Body of pancreas (tissue), 4 donors: ENCODE results near the gene ENPP1. TPM values are rescaled to one million over a fixed set of nuclear protein-coding genes. Genes with fewer than 3 reads are reported as not detected.

Source experiments
- ATAC-seq: fragments of 150-250 bp; one replicate; pipeline ENCODE4 v1.9.1; 2016
- DNase-seq, 4 donors: peaks; one replicate each; pipeline ENCODE4 v3.0.0-alpha.2; 2019
- H3K27ac ChIP-seq, 4 donors: fragments of 200-600 bp; sonication (generic); 1 replicate in 3 of 4; 2 replicates in 1 of 4; pipeline versions ENCODE4 v1.5.1 to v1.6.1; 2016 to 2019; ENCODE audit warnings: mild to moderate bottlenecking in 1 of 4, mixed read lengths in 1 of 4, moderate library complexity in 1 of 4
- H3K27me3 ChIP-seq, 2 donors: fragments of 200-600 bp; sonication (generic); one replicate each; pipeline ENCODE4 v1.6.0; 2016; ENCODE audit warnings: mild to moderate bottlenecking in 1 of 2
- H3K36me3 ChIP-seq, 2 donors: fragments of 200-600 bp; sonication (generic); replicated peaks in 1 of 2; 2 replicates each; pipeline ENCODE4 v1.5.1; 2016; ENCODE audit warnings: low read depth in 2 of 2; ENCODE audit not compliant: insufficient read depth in 1 of 2
- H3K4me1 ChIP-seq: fragments of 200-600 bp; sonication (generic); one replicate; pipeline ENCODE4 v1.6.0; 2016
- H3K4me3 ChIP-seq, 2 donors: fragments of 200-600 bp; sonication (generic); 1 replicate in 1 of 2; 2 replicates in 1 of 2; pipeline ENCODE4 v1.5.1; 2016 to 2019
- H3K9me3 ChIP-seq, 3 donors: fragments of 200-600 bp; sonication (generic); 1 replicate in 2 of 3; 2 replicates in 1 of 3; pipeline ENCODE4 v1.5.1; 2016
- POLR2A ChIP-seq, 3 donors: fragments of 450-650 bp; IDR thresholded peaks; one replicate each; pipeline ENCODE4 v1.6.1; 2016; ENCODE audit warnings: antibody characterized with exemption in 3 of 3, mild to moderate bottlenecking in 2 of 3
- WGBS, 2 donors: methylation state at CpG; one replicate each; pipeline ENCODE4 v1.1.5; 2017; 5-methylcytosine and 5-hydroxymethylcytosine counted together
- intact Hi-C: fragments of 100-400 bp; cut with DNase I; formaldehyde crosslinking; loops from one replicate; pipeline ENCODE4 v1.15.1; 2023
- total RNA-seq, 2 donors: library from RNA; depleted of rRNA; stranded (reverse); fragments of >200 nt; gene quantifications; one replicate each; pipeline ENCODE4 v1.1.0, GENCODE V29; 2016
- TF ChIP-seq, protein P1 (sequence below), 7 experiments: fragments of 450-650 bp in 4 of 7; fragments of 200-600 bp in 3 of 7; sonication (generic) in 3 of 7; IDR thresholded peaks; one replicate each; pipeline ENCODE4 v1.5.1; 2016 to 2019; ENCODE audit warnings: antibody characterized with exemption in 7 of 7

The ENPP1 gene
- total RNA-seq, 2 donors from 2014 or later: 16.2 to 19.2 TPM

DNA sequence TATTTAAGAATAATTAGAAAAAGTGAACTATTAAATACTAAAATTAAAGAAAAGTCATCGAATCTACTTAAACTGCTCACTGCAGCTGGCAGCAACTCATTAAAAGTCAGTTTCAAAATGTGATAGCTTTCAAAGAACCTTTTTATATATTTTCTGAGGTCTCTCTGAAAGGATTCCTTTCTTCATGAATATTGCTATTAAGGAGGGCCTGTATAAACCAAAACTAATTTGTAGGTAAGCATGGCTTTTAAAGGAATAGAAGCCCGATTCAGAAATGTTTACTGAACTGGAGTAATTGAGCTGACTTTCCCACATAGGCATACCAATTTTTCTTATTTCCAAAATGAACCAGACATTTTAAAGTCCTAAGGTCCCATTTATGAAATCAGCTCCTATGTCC, 41.2 kb upstream of the ENPP1 start:
- WGBS, 2 donors: 71 to 73% methylated on average over 2 of the region's 2 CpGs
- Histone ChIP-seq H3K36me3 (no peaks in the 10 kb centered on the region), H3K4me3 (no peak overlapping the region), H3K27me3 (no peaks in the 10 kb centered on the region), H3K9me3 (no peaks in the 10 kb centered on the region), H3K4me1 (no peaks in the 10 kb centered on the region), H3K27ac (no peak overlapping the region)
- ATAC-seq (no peak), DNase-seq (no peak)
- intact Hi-C loops: no loop called here
- no peak for TF ChIP-seq POLR2A (IDR thresholded peaks at IDR 0.05)
- TF ChIP-seq, protein P1, sequence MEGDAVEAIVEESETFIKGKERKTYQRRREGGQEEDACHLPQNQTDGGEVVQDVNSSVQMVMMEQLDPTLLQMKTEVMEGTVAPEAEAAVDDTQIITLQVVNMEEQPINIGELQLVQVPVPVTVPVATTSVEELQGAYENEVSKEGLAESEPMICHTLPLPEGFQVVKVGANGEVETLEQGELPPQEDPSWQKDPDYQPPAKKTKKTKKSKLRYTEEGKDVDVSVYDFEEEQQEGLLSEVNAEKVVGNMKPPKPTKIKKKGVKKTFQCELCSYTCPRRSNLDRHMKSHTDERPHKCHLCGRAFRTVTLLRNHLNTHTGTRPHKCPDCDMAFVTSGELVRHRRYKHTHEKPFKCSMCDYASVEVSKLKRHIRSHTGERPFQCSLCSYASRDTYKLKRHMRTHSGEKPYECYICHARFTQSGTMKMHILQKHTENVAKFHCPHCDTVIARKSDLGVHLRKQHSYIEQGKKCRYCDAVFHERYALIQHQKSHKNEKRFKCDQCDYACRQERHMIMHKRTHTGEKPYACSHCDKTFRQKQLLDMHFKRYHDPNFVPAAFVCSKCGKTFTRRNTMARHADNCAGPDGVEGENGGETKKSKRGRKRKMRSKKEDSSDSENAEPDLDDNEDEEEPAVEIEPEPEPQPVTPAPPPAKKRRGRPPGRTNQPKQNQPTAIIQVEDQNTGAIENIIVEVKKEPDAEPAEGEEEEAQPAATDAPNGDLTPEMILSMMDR (IDR thresholded peaks at IDR 0.05): no peak

DNA sequence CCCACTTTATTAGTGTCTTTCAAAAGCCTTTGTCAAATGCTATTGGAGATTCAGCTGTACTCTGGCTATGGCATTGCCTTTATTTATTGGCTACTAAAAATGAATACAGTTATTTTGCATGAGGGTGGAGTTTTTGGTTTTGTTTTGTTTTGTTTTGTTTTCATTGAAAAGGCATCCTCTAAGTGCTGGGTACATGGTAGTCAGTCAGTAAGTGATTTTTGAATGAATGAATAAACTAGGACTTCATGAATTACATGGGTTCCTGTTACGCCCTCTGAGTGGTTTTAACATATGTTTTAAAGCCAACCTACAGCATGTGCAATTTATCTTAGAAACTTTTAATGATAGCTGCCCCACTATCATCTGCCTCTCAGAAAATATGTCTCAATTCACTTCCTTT, 38.9 kb upstream of the ENPP1 start:
- TF ChIP-seq, protein P1 (IDR thresholded peaks at IDR 0.05): no peak
- no peak for TF ChIP-seq POLR2A (IDR thresholded peaks at IDR 0.05)
- H3K4me1 ChIP-seq: no peaks in the 10 kb centered on the region
- H3K36me3 ChIP-seq: no peaks in the 10 kb centered on the region
- intact Hi-C loops: no loop called here
- no peak overlapping the region for H3K4me3 ChIP-seq
- H3K27ac ChIP-seq: no peak overlapping the region
- no peaks in the 10 kb centered on the region for H3K27me3 ChIP-seq
- no peak for ATAC-seq
- DNase-seq: no peak
- 84 to 89% methylated on average over 1 of the region's 1 CpG for WGBS, 2 donors
- no peaks in the 10 kb centered on the region for H3K9me3 ChIP-seq

DNA sequence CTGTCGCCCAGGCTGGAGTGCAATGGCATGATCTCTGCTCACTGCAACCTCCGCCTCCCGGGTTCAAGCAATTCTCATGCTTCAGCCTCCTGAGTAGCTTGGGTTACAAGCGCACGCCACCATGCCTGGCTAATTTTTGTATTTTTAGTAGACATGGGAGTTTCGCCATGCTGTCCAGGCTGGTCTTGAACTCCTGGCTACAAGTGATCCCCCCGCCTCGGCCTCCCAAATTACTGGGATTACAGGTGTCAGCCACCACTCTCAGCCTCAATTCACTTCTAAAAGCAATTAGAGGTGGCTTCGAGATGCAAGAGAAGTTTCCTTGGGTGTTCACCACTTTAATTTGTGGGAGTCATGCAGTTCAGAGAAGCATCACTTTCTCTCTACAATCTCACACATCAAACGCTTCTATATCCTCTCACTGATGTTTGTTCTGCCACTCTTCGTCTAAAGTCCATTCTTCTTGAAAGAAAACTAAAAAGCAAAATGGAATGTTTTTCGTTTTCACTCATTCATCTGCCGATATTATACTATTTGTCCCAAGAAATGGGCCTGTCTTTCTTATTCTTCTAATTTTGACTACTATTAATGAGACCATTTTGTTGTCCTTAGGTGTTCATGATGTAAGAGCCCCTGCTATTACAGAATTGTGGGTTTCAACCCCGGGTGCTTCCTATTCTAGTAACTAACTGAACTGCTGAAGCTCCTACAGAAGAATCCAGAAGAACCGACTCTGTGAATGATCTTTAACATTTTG, 38.3 kb upstream of the ENPP1 start:
- TF ChIP-seq, protein P1 (IDR thresholded peaks at IDR 0.05): no peak
- TF ChIP-seq POLR2A (IDR thresholded peaks at IDR 0.05): no peak
- no peak overlapping the region for H3K27ac ChIP-seq
- no peaks in the 10 kb centered on the region for H3K9me3 ChIP-seq
- intact Hi-C loops: no loop called here
- no peak overlapping the region for H3K4me3 ChIP-seq
- ATAC-seq (no peak), DNase-seq (no peak)
- 82% methylated on average over 15 of the region's 15 CpGs for WGBS, 2 donors
- no peaks in the 10 kb centered on the region for H3K36me3 ChIP-seq
- no peaks in the 10 kb centered on the region for H3K27me3 ChIP-seq
- H3K4me1 ChIP-seq: no peaks in the 10 kb centered on the region

DNA sequence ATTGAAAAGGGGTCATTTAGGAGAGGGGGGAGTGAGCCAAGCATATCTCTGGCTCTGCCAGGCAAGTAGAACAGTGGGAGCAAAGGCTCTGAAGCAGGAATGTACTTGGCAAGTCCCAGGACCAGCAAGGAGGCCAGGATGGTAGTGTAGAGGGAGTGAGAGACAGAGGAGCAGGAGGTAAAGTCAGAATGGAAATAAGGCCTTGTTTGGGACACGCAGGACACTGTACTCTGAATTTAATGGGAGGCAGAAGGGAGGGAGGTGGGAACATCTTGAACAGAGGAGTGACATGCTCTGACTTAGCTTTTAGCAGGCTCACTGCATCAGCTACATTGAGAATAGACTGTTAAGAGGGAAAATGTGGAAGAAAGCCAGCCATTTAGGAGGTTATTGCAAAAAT, 37.0 kb upstream of the ENPP1 start:
- H3K9me3 ChIP-seq: no peaks in the 10 kb centered on the region
- no peaks in the 10 kb centered on the region for H3K4me1 ChIP-seq
- no peak overlapping the region for H3K4me3 ChIP-seq
- DNase-seq: no peak
- no peak for ATAC-seq
- intact Hi-C loops: no loop called here
- H3K36me3 ChIP-seq: no peaks in the 10 kb centered on the region
- no peaks in the 10 kb centered on the region for H3K27me3 ChIP-seq
- TF ChIP-seq, protein P1 (IDR thresholded peaks at IDR 0.05): no peak
- TF ChIP-seq POLR2A (IDR thresholded peaks at IDR 0.05): no peak
- 83 to 85% methylated on average over 1 of the region's 1 CpG for WGBS, 2 donors
- H3K27ac ChIP-seq: no peak overlapping the region
